ENCODE measurements around the gene MT1H. TPM values are rescaled to one million over a fixed set of nuclear protein-coding genes. Genes with fewer than 3 reads are reported as not detected.

Gene MT1H
- total and polyA plus RNA-seq, 9 of the 15 experiments (the other 6 are each of a cell fraction or from before 2014, with no cell fraction given) = 0.13 to 0.37 TPM; not detected in 7

- H3K36me3 ChIP-seq (ENCODE audit: control insufficient read depth, insufficient read depth, low read length) = no peaks in the 10 kb centered on the region
- no peaks in the 10 kb centered on the region for H3K79me2 ChIP-seq (ENCODE audit: control insufficient read depth, insufficient read depth, low read length)
- 1% methylated on average over 13 of the region's 13 CpGs for WGBS (ENCODE audit: insufficient coverage, low coverage, missing lambda C conversion rate)
- H3K4me3 ChIP-seq = no peak overlapping the region
- TF ChIP-seq RAD51 (IDR thresholded peaks at IDR 0.05; ENCODE audit: borderline replicate concordance, low read depth) (no peak), POLR2AphosphoS5 (IDR thresholded peaks at IDR 0.05; ENCODE audit: control insufficient read depth, insufficient read depth, low read depth, low read length) (no peak), LEF1 (IDR thresholded peaks at IDR 0.05) (no peak), ZBTB40 (IDR thresholded peaks at IDR 0.05) (no peak), ZBTB40 (CRISPR knock-in tag; IDR thresholded peaks at IDR 0.05) (no peak), NFE2 (IDR thresholded peaks at IDR 0.05; ENCODE audit: low read depth) (no peak), POU5F1 (IDR thresholded peaks at IDR 0.05; ENCODE audit: borderline replicate concordance, low read depth, low read length, partially characterized antibody) (no peak), SRSF3 (IDR thresholded peaks at IDR 0.05; ENCODE audit: insufficient read depth, low read length) (no peak), BMI1 (IDR thresholded peaks at IDR 0.05; ENCODE audit: low read length) (no peak), GATAD2A (IDR thresholded peaks at IDR 0.05) (no peak), NCOA2 (IDR thresholded peaks at IDR 0.05; ENCODE audit: partially characterized antibody in 2 of 2) (no peak)
- FAIRE-seq (no peak), ATAC-seq (no peak), DNase-seq (ENCODE audit: extremely low read depth in 1 of 4, low spot score in 3 of 4) (no peak)
- H3K27ac ChIP-seq (ENCODE audit: extremely low read depth, low read depth, low read length) = no peak overlapping the region
- BruUV-seq (replicated peaks) = no TSS peak
- no peak overlapping the region for H2AFZ ChIP-seq (ENCODE audit: low read depth, low read length)
- H3K9me3 ChIP-seq (replicated peaks; ENCODE audit: control insufficient read depth, insufficient read depth, low read depth, low read length) = no peaks in the 10 kb centered on the region
- no peak overlapping the region for H3K9ac ChIP-seq (ENCODE audit: insufficient read depth in 1 of 2, low read depth in 2 of 2, low read length in 2 of 2)
- no peaks in the 10 kb centered on the region for H3K9me1 ChIP-seq (ENCODE audit: control insufficient read depth, insufficient read depth, low read length)
- intact Hi-C loops (cut with micrococcal nuclease) = no loop called here
- POLR2A ChIA-PET = interaction anchor here (0.6 to 1.2 kb wide), 5 partner anchors 11 to 35 kb away, joined by 3 to 4 read pairs (median 3); partner anchors contain the start of gene MT1X
- no peak overlapping the region for H3K4me2 ChIP-seq (ENCODE audit: insufficient read depth, low read length)
- in situ Hi-C loops (cut with MboI) = no loop called here
- CTCF ChIA-PET (ENCODE audit: low intra/inter-chr PET ratio) = no interaction called here
- peaks cover 11 to 31% of the 10 kb centered on the region in 2 experiments for H3K27me3 ChIP-seq (ENCODE audit: control insufficient read depth in 2 of 2, insufficient read depth in 2 of 2, low read length in 2 of 2)
- no peaks in the 10 kb centered on the region for H3K4me1 ChIP-seq (replicated peaks in 1 of 2; ENCODE audit: control insufficient read depth in 2 of 2, insufficient read depth in 2 of 2, low read length in 2 of 2)
- no peaks in the 10 kb centered on the region for H4K20me1 ChIP-seq (replicated peaks; ENCODE audit: control insufficient read depth, insufficient read depth, low read length)
Observed at GRCh38 chr16:56708525-56709442, 39.2 kb downstream of the MT1H start.

All from K562 (cell line).